HG03095 (cell line): ENCODE measurements around the gene CPOX.
"Not testable (repeated sequence)": the region's sequence is repeated elsewhere in the genome, so short reads cannot be mapped to it uniquely, and the experiment has no call there.

Experiments used
- ATAC-seq: cut with Tn5 transposase; IDR thresholded peaks from one replicate; pipeline ENCODE4 v1.9.1; 2021; ENCODE audit warnings: moderate library complexity; ENCODE audit not compliant: unreplicated experiment

Gene CPOX

GRCh38 chr3:98593046-98593936, at the start of gene CPOX:
CPOX (minus strand) TSS chr3:98593611; CDS start chr3:98593504, 107 bp downstream.
- peak; percentile 96 for ATAC-seq

DNA sequence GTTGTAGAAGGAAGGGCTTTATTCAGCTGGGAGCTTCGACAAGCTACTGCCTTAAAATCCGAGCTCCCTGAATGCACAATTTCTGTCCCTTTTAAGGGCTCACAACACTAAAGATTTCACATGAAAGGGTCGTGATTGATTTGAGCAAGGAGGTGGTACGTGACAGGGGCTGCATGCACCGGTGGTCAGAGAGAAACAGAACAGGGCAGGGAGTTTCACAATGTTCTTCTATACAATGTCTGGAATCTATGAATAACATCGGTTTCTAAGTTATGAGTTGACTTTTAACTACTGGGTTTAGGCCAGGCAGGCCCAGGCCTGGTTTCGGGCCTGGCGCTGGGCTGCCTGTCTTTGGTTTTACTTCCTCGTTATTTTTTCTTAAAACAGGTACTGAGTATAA, 49.4 kb upstream of the CPOX start:
- ATAC-seq, result not testable (repeated sequence)

DNA sequence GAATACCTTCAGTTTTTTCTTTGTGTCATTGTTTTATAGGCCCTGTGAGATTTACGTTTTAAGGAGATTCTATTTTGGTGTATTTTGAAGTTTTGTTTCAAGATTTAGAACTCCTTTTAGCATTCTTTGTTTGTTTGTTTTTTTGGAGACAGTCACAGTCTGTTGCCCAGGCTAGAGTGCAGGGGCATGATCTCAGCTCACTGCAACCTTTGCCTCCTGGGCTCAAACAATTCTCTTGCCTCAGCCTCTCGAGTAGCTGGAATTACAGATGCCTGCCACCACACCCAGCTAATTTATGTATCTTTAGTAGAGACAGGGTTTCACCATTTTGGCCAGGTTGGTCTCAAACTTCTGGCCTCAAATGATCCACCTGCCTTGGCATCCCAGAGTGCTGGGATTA, 48.3 kb upstream of the CPOX start:
- ATAC-seq, result not testable (repeated sequence)

- not testable (repeated sequence) for ATAC-seq
Observed at GRCh38 chr3:98638515-98638914, 45.1 kb upstream of the CPOX start.

DNA sequence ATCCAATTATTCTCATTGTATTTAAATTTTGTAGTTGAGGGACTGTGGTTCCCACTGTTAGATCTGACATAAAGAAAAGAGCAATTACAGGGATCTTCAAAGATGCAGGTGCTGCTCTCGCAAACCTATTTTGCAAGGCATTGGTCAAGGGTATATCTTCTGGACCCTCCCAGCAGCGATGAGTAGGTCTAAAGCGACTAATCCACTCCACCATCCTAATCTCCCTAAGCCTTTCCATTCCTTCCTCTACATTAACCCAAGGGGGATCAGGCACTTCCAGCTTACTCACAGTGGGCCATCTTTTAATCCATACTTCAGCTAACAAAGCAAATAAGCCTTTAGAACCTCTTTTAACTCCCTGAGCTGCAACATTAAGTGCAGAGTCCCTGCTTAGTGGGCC, 37.0 kb upstream of the CPOX start:
- ATAC-seq, result no peak

GRCh38 chr3:98628317-98628716, 34.9 kb upstream of the CPOX start:
- ATAC-seq, result no peak

DNA sequence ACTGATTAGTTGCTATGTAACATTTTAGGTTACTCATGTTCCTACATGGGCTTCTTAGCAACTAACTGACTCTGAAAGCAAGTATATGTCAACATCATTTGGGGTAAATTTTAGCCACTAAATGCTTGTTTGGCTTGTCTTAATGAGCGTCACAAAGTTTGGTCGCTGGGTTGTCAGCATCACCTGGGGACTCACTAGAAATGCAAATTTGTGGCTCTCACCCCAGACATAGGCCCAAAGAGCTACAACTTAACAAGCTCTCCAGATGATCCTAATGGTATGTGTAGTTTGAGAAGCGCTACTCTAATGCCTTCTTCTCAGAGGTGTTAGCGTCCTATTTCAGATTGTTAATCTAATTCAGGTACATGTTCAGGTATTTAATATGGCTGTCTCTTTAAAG, 32.7 kb upstream of the CPOX start:
- ATAC-seq, result no peak

GRCh38 chr3:98623572-98624280, 30.3 kb upstream of the CPOX start:
- ATAC-seq, result no peak

- no peak for ATAC-seq
Observed at GRCh38 chr3:98617841-98618240, 24.4 kb upstream of the CPOX start.

GRCh38 chr3:98613616-98614015, 20.2 kb upstream of the CPOX start:
- no peak for ATAC-seq

DNA sequence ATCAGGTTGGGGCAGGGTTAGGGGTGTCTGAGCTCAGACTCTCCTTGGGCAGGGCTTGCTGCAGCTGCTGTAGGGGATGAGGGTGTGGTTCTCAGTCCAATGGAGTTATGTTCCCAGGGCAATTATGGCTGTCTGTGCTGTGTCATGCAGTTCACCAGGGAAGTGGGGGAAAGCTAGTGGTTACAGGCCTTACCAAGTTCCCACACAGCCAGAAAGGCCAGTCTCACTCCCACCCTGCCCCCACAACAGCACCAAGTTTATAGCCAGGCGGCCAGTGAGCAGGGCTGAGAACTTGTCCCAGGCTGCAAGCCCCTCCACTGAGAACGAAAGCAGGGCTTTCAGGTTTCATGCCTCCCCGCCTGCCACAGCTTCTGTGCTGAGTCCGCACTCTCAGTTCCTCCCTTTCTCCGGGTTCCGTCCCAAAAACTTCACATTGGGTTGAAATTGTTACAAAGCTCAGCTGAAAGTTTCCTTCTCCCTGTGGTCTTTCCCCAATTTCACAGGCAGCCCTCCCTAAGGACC, 19.6 kb upstream of the CPOX start:
- peak; percentile 76 for ATAC-seq

DNA sequence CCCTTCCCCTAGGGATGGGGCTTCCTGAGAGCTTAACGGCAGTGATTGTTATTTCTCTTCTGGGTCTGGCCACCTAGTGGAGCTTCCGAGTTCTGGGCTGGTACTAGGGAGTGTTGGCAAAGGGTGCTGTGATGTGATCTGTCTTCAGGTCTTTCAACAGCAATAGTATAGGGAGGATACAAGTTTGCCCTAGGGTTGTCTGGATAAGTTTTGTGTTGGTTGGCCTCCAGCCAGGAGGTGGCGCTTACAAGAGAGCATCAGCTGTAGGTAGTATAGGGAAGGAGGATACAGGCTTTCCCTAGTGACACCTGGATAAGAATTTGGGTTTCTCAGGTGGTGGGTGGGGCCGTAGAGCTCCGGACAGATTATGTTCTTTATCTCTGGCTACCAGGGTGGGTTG, 19.2 kb upstream of the CPOX start:
- ATAC-seq, result peak; percentile 50

GRCh38 chr3:98608029-98608428, 14.6 kb upstream of the CPOX start:
- no peak for ATAC-seq

DNA sequence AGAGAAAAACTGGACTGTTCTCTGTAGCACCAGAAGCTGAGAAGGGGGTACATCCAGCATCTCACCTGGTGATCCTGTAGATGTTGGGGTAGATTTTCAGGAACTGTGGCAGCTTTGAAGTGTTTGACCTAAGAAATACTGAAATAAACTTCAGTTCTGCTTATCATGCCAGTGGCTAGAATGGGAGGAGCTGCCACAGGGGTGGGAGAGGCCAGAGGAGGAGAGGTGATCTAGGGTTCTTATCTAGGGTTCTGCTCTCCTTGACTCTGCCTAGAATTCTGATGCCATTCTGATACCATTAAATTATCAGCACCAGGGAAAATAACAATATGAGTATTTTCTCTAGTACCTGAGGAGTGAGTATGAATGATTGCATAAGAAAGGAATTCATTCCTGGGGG, 10.2 kb upstream of the CPOX start:
- no peak for ATAC-seq

GRCh38 chr3:98602078-98602678, 8.8 kb upstream of the CPOX start:
- peak; percentile 65 for ATAC-seq

DNA sequence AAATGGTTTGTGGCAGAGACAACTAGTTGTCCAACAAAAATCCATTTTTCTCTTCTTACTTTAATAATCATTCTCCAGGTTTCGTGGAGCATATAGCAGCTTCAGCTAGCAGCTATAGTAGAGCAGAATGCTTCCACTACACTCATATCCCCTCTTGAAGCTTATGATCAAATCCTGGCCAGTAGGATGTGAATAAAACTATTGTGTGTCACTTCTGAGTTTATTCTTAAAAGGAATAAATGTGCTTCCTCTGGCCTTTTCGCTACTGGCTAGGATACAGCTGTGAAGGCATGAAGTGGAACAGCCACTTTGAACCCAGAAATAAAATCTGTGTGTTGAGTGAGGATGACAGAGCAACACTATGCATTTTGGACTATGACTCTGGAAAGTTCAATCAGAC, 7.8 kb upstream of the CPOX start:
- no peak for ATAC-seq

DNA sequence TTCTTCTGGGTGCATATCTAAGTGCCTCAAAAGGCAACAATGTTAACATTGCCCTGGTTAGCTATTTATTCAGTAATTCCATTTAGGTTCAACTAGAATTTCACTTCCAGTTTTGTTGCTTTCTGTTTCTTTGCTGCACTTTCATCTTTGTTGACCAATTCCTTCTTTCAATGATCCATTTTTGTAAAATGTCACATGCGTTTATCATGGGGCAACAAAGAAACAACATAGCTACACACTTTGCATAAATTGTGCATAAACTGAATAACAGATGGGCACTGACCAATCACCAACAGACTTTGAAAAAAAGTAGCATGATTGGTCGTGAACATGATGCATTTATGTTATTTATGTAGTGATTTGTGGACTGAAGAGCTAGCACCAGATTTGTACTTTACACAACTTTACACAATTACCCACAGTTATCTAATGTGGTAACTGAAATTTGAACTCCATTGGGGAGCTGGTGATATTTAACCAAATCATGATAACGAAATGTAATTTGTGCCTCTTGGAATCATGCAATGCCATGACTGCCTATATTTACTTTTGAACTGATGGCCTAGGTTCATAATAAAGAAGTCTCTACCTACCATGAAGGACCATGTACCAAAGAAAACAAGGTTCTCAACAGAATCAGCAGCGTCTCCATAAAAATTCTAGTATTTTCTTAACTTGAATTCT, 7.1 kb upstream of the CPOX start:
- ATAC-seq, result peak; percentile 54

GRCh38 chr3:98599647-98600411, 6.4 kb upstream of the CPOX start:
- no peak for ATAC-seq

- no peak for ATAC-seq
Observed at GRCh38 chr3:98598492-98598891, 5.1 kb upstream of the CPOX start.
